GM12878 (cell line): ENCODE results near the gene SCAANT1. TPM values are rescaled to one million over a fixed set of nuclear protein-coding genes. Genes with fewer than 3 reads are reported as not detected.
A peak's percentile ranks its signal among the peaks of the same experiment; 100 is the strongest.

Source experiments
- CBFB ChIP-seq: IDR thresholded peaks from 2 replicates; pipeline ENCODE4 v1.6.1; 2016; ENCODE audit warnings: antibody characterized with exemption, low read depth
- EGR1 ChIP-seq, 2 experiments: IDR thresholded peaks; 1 replicate in 1 of 2; 2 replicates in 1 of 2; pipeline ENCODE4 v1.6.1; 2011 to 2012; ENCODE audit warnings: low read depth in 2 of 2, low read length in 2 of 2, borderline replicate concordance in 1 of 2, mild to moderate bottlenecking in 1 of 2, moderate library complexity in 1 of 2
- MXI1 ChIP-seq: fragments of 150-350 bp; IDR thresholded peaks from 2 replicates; pipeline ENCODE4 v1.6.1; 2011; ENCODE audit warnings: low read depth, mild to moderate bottlenecking, inconsistent platforms, low read length, improper control_type of control experiment
- NR2C1 ChIP-seq: fragments of 450-650 bp; IDR thresholded peaks from 2 replicates; pipeline ENCODE4 v1.6.1; 2017; ENCODE audit warnings: antibody characterized with exemption, mild to moderate bottlenecking, moderate library complexity
- SIX5 ChIP-seq: IDR thresholded peaks from 2 replicates; pipeline ENCODE4 v1.6.1; 2011; ENCODE audit warnings: mild to moderate bottlenecking, low read depth, low read length, moderate library complexity; ENCODE audit not compliant: severe bottlenecking
- SREBF1 ChIP-seq: IDR thresholded peaks from 2 replicates; pipeline ENCODE4 v1.6.1; 2012; ENCODE audit warnings: mild to moderate bottlenecking, low read length
- SRF ChIP-seq, 2 experiments: IDR thresholded peaks; 2 replicates each; pipeline ENCODE4 v1.6.1; 2011; ENCODE audit warnings: low read depth in 2 of 2, low read length in 2 of 2, mild to moderate bottlenecking in 1 of 2, moderate library complexity in 1 of 2
- polyA plus RNA-seq, 11 experiments: library from polyadenylated mRNA; depleted of rRNA in 4 of 11; unstranded in 6 of 11; stranded (reverse) in 5 of 11; fragments of >200 nt; fragmentation: Nextera tagmentation in 4 of 11; fragmentation: Illumina TruSeq in 1 of 11; extraction: Ambion mirVana in 4 of 11; extraction: Trizol in 1 of 11; gene quantifications; 1 replicate in 1 of 11; 2 replicates in 10 of 11; pipeline versions ENCODE4 v1.2.1 to v1.2.3, GENCODE V29; 2011 to 2016; ENCODE audit warnings: inconsistent platforms in 2 of 11, missing spikeins in 2 of 11, low read depth in 1 of 11
- total RNA-seq, 4 experiments: library from RNA; depleted of rRNA in 3 of 4; stranded (reverse); fragments of >200 nt in 3 of 4; fragmentation: Illumina TruSeq in 1 of 4; extraction: Trizol in 1 of 4; gene quantifications; 2 replicates each; pipeline versions ENCODE4 v1.2.1 to v1.2.3, GENCODE V29; 2013 to 2021
- TF ChIP-seq, protein P1 (sequence below): IDR thresholded peaks from 2 replicates; pipeline ENCODE4 v1.6.1; 2012; ENCODE audit warnings: low read length, inconsistent platforms
- TF ChIP-seq, protein P2 (sequence below): fragments of 450-650 bp; IDR thresholded peaks from 2 replicates; pipeline ENCODE4 v1.6.1; 2014; ENCODE audit warnings: mild to moderate bottlenecking
- TF ChIP-seq, protein P3 (sequence below): IDR thresholded peaks from 2 replicates; pipeline ENCODE4 v1.6.1; 2011; ENCODE audit warnings: low read depth, mild to moderate bottlenecking, low read length, moderate library complexity, borderline replicate concordance; ENCODE audit errors: extremely low read depth

The SCAANT1 gene
- total and polyA plus RNA-seq, 10 of the 15 experiments (the other 5 are each of a cell fraction or from before 2014, with no cell fraction given): 0.60 to 1.7 (median 0.95) TPM; not detected in 6

- TF ChIP-seq, protein P1, sequence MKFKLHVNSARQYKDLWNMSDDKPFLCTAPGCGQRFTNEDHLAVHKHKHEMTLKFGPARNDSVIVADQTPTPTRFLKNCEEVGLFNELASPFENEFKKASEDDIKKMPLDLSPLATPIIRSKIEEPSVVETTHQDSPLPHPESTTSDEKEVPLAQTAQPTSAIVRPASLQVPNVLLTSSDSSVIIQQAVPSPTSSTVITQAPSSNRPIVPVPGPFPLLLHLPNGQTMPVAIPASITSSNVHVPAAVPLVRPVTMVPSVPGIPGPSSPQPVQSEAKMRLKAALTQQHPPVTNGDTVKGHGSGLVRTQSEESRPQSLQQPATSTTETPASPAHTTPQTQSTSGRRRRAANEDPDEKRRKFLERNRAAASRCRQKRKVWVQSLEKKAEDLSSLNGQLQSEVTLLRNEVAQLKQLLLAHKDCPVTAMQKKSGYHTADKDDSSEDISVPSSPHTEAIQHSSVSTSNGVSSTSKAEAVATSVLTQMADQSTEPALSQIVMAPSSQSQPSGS: peak; percentile 37; the same call in 1 of the 2 replicates
- TF ChIP-seq CBFB: no peak
- TF ChIP-seq NR2C1: no peak
- TF ChIP-seq MXI1: no peak
- TF ChIP-seq, protein P2, sequence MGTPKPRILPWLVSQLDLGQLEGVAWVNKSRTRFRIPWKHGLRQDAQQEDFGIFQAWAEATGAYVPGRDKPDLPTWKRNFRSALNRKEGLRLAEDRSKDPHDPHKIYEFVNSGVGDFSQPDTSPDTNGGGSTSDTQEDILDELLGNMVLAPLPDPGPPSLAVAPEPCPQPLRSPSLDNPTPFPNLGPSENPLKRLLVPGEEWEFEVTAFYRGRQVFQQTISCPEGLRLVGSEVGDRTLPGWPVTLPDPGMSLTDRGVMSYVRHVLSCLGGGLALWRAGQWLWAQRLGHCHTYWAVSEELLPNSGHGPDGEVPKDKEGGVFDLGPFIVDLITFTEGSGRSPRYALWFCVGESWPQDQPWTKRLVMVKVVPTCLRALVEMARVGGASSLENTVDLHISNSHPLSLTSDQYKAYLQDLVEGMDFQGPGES: no peak
- TF ChIP-seq SRF (IDR thresholded peaks at IDR 0.05; ENCODE audit: low read depth in 2 of 2, low read length in 2 of 2): peak; percentile 21 to 44; a peak in 1 of 4 replicates
- peak in 1 of 2 experiments; percentile 68; a peak in 1 of 3 replicates for TF ChIP-seq EGR1 (IDR thresholded peaks at IDR 0.05; ENCODE audit: borderline replicate concordance in 1 of 2, low read depth in 2 of 2, low read length in 2 of 2)
- TF ChIP-seq SIX5: no peak
- TF ChIP-seq, protein P3, sequence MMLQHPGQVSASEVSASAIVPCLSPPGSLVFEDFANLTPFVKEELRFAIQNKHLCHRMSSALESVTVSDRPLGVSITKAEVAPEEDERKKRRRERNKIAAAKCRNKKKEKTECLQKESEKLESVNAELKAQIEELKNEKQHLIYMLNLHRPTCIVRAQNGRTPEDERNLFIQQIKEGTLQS: no peak
- TF ChIP-seq SREBF1: no peak
- TF ChIP-seq, all 136 proteins: peak for 37
These were observed at the start of gene SCAANT1 (continued) for GRCh38 chr3:63911873-63912767.
